ENCODE data around the gene PRKAG3.

The PRKAG3 gene

GRCh38 chr2:218814540-218815243 is 16.9 kb downstream of the PRKAG3 start:
- no peak for DNase-seq (ENCODE audit: low read depth)

GRCh38 chr2:218813771-218814460 is 17.7 kb downstream of the PRKAG3 start:
- DNase-seq (ENCODE audit: low read depth), result no peak

- DNase-seq (ENCODE audit: low read depth), result no peak
These were observed 18.7 kb downstream of the PRKAG3 start for GRCh38 chr2:218812861-218813260.

GRCh38 chr2:218812096-218812815 is 19.3 kb downstream of the PRKAG3 start:
- DNase-seq (ENCODE audit: low read depth), result no peak

GRCh38 chr2:218811382-218811781 is 20.2 kb downstream of the PRKAG3 start:
- DNase-seq (ENCODE audit: low read depth), result no peak

GRCh38 chr2:218810256-218810655 is 21.3 kb downstream of the PRKAG3 start:
- no peak for DNase-seq (ENCODE audit: low read depth)

GRCh38 chr2:218809515-218809914 is 22.1 kb downstream of the PRKAG3 start:
- DNase-seq (ENCODE audit: low read depth), result no peak

- DNase-seq (ENCODE audit: low read depth), result no peak
These were observed 24.0 kb downstream of the PRKAG3 start for GRCh38 chr2:218807626-218808025.

- DNase-seq (ENCODE audit: low read depth), result no peak
These were observed 25.1 kb downstream of the PRKAG3 start for GRCh38 chr2:218806346-218806978.

GRCh38 chr2:218805627-218806026 is 26.0 kb downstream of the PRKAG3 start:
- DNase-seq (ENCODE audit: low read depth), result no peak

GRCh38 chr2:218804817-218805216 is 26.8 kb downstream of the PRKAG3 start:
- no peak for DNase-seq (ENCODE audit: low read depth)

GRCh38 chr2:218802386-218802994 is 29.1 kb downstream of the PRKAG3 start:
- no peak for DNase-seq (ENCODE audit: low read depth)

GRCh38 chr2:218799990-218800389 is 31.6 kb downstream of the PRKAG3 start:
- DNase-seq (ENCODE audit: low read depth), result no peak

- DNase-seq (ENCODE audit: low read depth), result no peak
These were observed 32.7 kb downstream of the PRKAG3 start for GRCh38 chr2:218798767-218799504.

GRCh38 chr2:218796691-218797090 is 34.9 kb downstream of the PRKAG3 start:
- no peak for DNase-seq (ENCODE audit: low read depth)

- no peak for DNase-seq (ENCODE audit: low read depth)
These were observed 39.2 kb downstream of the PRKAG3 start for GRCh38 chr2:218792433-218792832.

GRCh38 chr2:218788529-218789255 is 42.9 kb downstream of the PRKAG3 start:
- DNase-seq (ENCODE audit: low read depth), result no peak

- no peak for DNase-seq (ENCODE audit: low read depth)
These were observed 45.5 kb downstream of the PRKAG3 start for GRCh38 chr2:218786133-218786532.

- no peak for DNase-seq (ENCODE audit: low read depth)
These were observed 46.5 kb downstream of the PRKAG3 start for GRCh38 chr2:218785103-218785502.

GRCh38 chr2:218783688-218784087 is 47.9 kb downstream of the PRKAG3 start:
- no peak for DNase-seq (ENCODE audit: low read depth)

GRCh38 chr2:218782528-218782844 is 49.1 kb downstream of the PRKAG3 start:
- no peak for DNase-seq (ENCODE audit: low read depth)
